PC-3 (cell line): ENCODE results near the gene UGT1A5. TPM values are rescaled to one million over a fixed set of nuclear protein-coding genes. Genes with fewer than 3 reads are reported as not detected.

Experiments
- ATAC-seq: fragments of 200-7000 bp; cut with Tn5 transposase; 2 replicates; pipeline ENCODE4 v1.9.1; 2020; ENCODE audit warnings: mild to moderate bottlenecking, moderate library complexity
- BruUV-seq: library from RNA; stranded (reverse); fragments of 400-500 nt; replicated peaks from 2 replicates; lab custom pipeline; 2021; lab: Mats Ljungman, UMichigan
- CTCF ChIA-PET: fragments of 300-600 bp; sonication (Branson Sonifier 250); formaldehyde crosslinking; loops from one replicate; lab custom pipeline; 2022; ENCODE audit warnings: antibody characterized with exemption; lab: Charles Lee
- POLR2A ChIA-PET: fragments of 300-600 bp; sonication (Branson Sonifier 250); formaldehyde crosslinking; loops from one replicate; lab custom pipeline; 2022; ENCODE audit warnings: antibody characterized with exemption; ENCODE audit not compliant: unreplicated experiment; lab: Charles Lee
- DNase-seq: peaks from one replicate; pipeline ENCODE4 v3.0.0-alpha.2; 2015
- H2AFZ ChIP-seq: fragments of 300-600 bp; sonication (generic); 2 replicates; pipeline ENCODE4 v1.6.0; 2016; ENCODE audit warnings: antibody characterized with exemption, low read length
- H3F3A ChIP-seq: fragments of 300-600 bp; sonication (generic); one replicate; pipeline ENCODE4 v1.6.0; 2017; ENCODE audit warnings: antibody characterized with exemption, low read length, control low read depth, mild to moderate bottlenecking; ENCODE audit not compliant: unreplicated experiment
- H3K27ac ChIP-seq: fragments of 300-600 bp; sonication (generic); 2 replicates; pipeline ENCODE4 v1.5.1; 2016; ENCODE audit warnings: mild to moderate bottlenecking, low read length
- H3K27me3 ChIP-seq: fragments of 300-600 bp; sonication (generic); 2 replicates; pipeline ENCODE4 v1.6.1; 2016; ENCODE audit warnings: low read length, mixed read lengths
- H3K36me3 ChIP-seq: fragments of 300-600 bp; sonication (generic); 2 replicates; pipeline ENCODE4 v1.6.1; 2016; ENCODE audit warnings: low read depth, mixed run types, low read length, mixed read lengths
- H3K4me1 ChIP-seq: fragments of 300-600 bp; sonication (generic); 2 replicates; pipeline ENCODE4 v1.5.1; 2016; ENCODE audit warnings: low read length; ENCODE audit not compliant: insufficient read depth
- H3K4me2 ChIP-seq: fragments of 300-600 bp; sonication (generic); 2 replicates; pipeline ENCODE4 v1.6.0; 2016; ENCODE audit warnings: low read length
- H3K4me3 ChIP-seq: fragments of 300-600 bp; sonication (generic); 2 replicates; pipeline ENCODE4 v1.5.1; 2016; ENCODE audit warnings: mild to moderate bottlenecking, low read length, mixed read lengths
- H3K79me2 ChIP-seq: fragments of 300-600 bp; sonication (generic); 2 replicates; pipeline ENCODE4 v1.6.1; 2017; ENCODE audit warnings: low read length, mixed read lengths
- H3K9ac ChIP-seq: fragments of 300-600 bp; sonication (generic); 2 replicates; pipeline ENCODE4 v1.6.0; 2016; ENCODE audit warnings: mild to moderate bottlenecking, low read length
- H3K9me2 ChIP-seq: fragments of 300-600 bp; sonication (generic); replicated peaks from 2 replicates; pipeline ENCODE4 v1.6.1; 2016; ENCODE audit warnings: mixed run types, low read length, mixed read lengths
- H3K9me3 ChIP-seq: fragments of 300-600 bp; sonication (generic); 2 replicates; pipeline ENCODE4 v1.6.1; 2016; ENCODE audit warnings: low read length, mixed read lengths
- H4K20me1 ChIP-seq: fragments of 300-600 bp; sonication (generic); 2 replicates; pipeline ENCODE4 v1.6.1; 2016; ENCODE audit warnings: low read length, mixed read lengths
- EZH2 ChIP-seq: fragments of 300-600 bp; sonication (generic); IDR thresholded peaks from one replicate; pipeline ENCODE4 v1.6.1; 2017; ENCODE audit warnings: antibody characterized with exemption, mild to moderate bottlenecking, low read length; ENCODE audit not compliant: unreplicated experiment
- EZH2phosphoT487 ChIP-seq: fragments of 300-600 bp; sonication (generic); IDR thresholded peaks from 2 replicates; pipeline ENCODE4 v1.6.1; 2018; ENCODE audit warnings: mild to moderate bottlenecking, antibody characterized with exemption, low read length, borderline replicate concordance
- intact Hi-C: fragments of 100-400 bp; cut with micrococcal nuclease; formaldehyde crosslinking; loops from 2 replicates; pipeline ENCODE4 v1.9.0; 2023
- total RNA-seq: library from RNA; depleted of rRNA; stranded (reverse); fragments of >200 nt; gene quantifications from 2 replicates; pipeline ENCODE4 v1.2.3, GENCODE V29; 2014
- TF ChIP-seq, protein P1 (sequence below): fragments of 300-600 bp; sonication (generic); conservative IDR thresholded peaks from 2 replicates; pipeline ENCODE4 v1.5.1; 2017; ENCODE audit warnings: antibody characterized with exemption, low read depth, mild to moderate bottlenecking, low read length

UGT1A5 gene
- total RNA-seq, 1 experiment from 2014 or later: not detected

DNA sequence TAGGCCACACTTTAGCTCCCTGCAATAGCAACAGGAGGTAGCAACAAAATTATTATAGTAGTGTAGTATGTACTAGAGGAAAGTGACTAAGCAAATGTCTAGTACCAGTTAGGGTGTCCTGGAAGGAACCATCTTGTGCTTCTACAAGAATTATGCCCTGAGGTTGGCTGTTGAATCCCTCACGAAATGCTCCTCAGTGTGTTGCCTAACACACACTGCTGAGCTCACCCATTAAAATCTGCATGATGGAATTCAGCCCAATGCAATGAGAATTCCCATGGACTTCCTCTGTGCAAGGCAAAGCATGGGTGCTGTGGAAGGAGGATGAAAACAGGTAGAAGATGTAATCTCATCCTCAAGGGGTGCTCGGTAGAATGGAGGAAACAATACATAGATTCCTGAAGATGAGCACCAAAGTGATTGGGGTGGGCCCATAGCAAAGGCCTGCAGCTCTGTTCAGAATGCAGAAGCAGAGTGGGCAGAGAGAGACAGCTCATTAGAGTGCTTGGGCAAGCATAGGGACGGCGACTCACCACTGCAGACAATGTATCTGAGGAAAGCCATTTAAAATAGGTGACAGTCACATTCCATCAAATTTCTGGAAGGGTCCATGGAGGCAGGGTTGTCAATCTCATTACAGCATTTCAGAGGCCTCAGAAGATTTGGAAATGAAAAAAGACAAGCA lies 32.2 kb upstream of the UGT1A5 start:
- no peak for ATAC-seq
- DNase-seq: no peak

DNA sequence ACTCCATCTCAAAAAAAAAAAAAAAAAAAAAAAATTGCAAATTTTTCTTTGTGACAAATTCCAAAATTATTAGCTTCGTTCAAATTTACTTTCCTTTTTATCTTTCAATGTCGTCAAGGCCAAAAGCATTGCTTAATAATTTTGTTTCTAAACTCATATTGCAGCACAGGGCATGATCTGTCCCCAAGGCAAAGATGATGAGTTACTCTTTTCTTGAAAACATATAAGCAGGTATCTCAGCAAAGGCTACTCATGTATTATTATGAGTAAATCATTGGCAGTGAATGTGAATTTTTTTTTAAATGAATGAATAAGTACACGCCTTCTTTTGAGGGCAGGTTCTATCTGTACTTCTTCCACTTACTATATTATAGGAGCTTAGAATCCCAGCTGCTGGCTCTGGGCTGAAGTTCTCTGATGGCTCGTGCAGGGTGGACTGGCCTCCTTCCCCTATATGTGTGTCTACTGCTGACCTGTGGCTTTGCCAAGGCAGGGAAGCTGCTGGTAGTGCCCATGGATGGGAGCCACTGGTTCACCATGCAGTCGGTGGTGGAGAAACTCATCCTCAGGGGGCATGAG lies 31.1 kb upstream of the UGT1A5 start, which contains the start of gene UGT1A7:
Gene UGT1A7, plus strand, starts transcription at position 381 of the 579 bp plus-strand sequence. Its CDS starts 37 bp downstream, at position 418.
- ATAC-seq: no peak
- Histone ChIP-seq H3K4me3 (no peak within 1 kb of the TSS), H3K9me2 (no peaks in the 10 kb centered on the region; the same call in 1 of the 2 replicates), H3K27me3 (no peaks in the 10 kb centered on the region), H4K20me1 (no peaks in the 10 kb centered on the region), H3K36me3 (no peaks in the 10 kb centered on the region), H3K9me3 (no peaks in the 10 kb centered on the region), H3F3A (no peaks in the 10 kb centered on the region), H3K4me1 (0 out of 2 replicates have a peak, but pooled peaks cover 7% of the 10 kb centered on the region), H3K9ac (no peak within 1 kb of the TSS), H2AFZ (no peak within 1 kb of the TSS), H3K27ac (no peak within 1 kb of the TSS), H3K4me2 (no peak within 1 kb of the TSS), H3K79me2 (no peaks in the 10 kb centered on the region)
- ChIA-PET POLR2A (no interaction called here), CTCF (no interaction called here)
- TF ChIP-seq EZH2phosphoT487 (no peak), EZH2 (no peak)
- TF ChIP-seq, protein P1, sequence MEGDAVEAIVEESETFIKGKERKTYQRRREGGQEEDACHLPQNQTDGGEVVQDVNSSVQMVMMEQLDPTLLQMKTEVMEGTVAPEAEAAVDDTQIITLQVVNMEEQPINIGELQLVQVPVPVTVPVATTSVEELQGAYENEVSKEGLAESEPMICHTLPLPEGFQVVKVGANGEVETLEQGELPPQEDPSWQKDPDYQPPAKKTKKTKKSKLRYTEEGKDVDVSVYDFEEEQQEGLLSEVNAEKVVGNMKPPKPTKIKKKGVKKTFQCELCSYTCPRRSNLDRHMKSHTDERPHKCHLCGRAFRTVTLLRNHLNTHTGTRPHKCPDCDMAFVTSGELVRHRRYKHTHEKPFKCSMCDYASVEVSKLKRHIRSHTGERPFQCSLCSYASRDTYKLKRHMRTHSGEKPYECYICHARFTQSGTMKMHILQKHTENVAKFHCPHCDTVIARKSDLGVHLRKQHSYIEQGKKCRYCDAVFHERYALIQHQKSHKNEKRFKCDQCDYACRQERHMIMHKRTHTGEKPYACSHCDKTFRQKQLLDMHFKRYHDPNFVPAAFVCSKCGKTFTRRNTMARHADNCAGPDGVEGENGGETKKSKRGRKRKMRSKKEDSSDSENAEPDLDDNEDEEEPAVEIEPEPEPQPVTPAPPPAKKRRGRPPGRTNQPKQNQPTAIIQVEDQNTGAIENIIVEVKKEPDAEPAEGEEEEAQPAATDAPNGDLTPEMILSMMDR: no peak
- intact Hi-C loops: no loop called here
- DNase-seq: no peak
- BruUV-seq: no TSS peak

More for the DNA sequence above, 32.2 kb upstream of the UGT1A5 start:
- ChIA-PET CTCF (interaction anchor here (1.0 kb wide), 1 partner anchor 127 kb away, joined by 4 read pairs; no protein-coding TSS in a partner anchor), POLR2A (no interaction called here)
- Histone ChIP-seq H3F3A (no peaks in the 10 kb centered on the region), H3K9me2 (no peaks in the 10 kb centered on the region; the same call in 1 of the 2 replicates), H2AFZ (no peak overlapping the region), H3K27me3 (no peaks in the 10 kb centered on the region), H3K36me3 (no peaks in the 10 kb centered on the region), H3K9me3 (no peaks in the 10 kb centered on the region), H3K79me2 (no peaks in the 10 kb centered on the region), H3K4me2 (no peak overlapping the region), H3K4me3 (no peak overlapping the region), H4K20me1 (no peaks in the 10 kb centered on the region), H3K9ac (no peak overlapping the region), H3K27ac (no peak overlapping the region), H3K4me1 (0 out of 2 replicates have a peak, but pooled peaks cover 7% of the 10 kb centered on the region)
- BruUV-seq: no TSS peak
- intact Hi-C loops: no loop called here
- TF ChIP-seq EZH2phosphoT487 (no peak), EZH2 (no peak)
- TF ChIP-seq, protein P1: no peak
